EL (cell line): ENCODE measurements around the gene RUNX1.

ENCODE experiments used
- DNase-seq: peaks from one replicate; pipeline ENCODE4 v3.0.0-alpha.2; 2016

RUNX1 gene

DNA sequence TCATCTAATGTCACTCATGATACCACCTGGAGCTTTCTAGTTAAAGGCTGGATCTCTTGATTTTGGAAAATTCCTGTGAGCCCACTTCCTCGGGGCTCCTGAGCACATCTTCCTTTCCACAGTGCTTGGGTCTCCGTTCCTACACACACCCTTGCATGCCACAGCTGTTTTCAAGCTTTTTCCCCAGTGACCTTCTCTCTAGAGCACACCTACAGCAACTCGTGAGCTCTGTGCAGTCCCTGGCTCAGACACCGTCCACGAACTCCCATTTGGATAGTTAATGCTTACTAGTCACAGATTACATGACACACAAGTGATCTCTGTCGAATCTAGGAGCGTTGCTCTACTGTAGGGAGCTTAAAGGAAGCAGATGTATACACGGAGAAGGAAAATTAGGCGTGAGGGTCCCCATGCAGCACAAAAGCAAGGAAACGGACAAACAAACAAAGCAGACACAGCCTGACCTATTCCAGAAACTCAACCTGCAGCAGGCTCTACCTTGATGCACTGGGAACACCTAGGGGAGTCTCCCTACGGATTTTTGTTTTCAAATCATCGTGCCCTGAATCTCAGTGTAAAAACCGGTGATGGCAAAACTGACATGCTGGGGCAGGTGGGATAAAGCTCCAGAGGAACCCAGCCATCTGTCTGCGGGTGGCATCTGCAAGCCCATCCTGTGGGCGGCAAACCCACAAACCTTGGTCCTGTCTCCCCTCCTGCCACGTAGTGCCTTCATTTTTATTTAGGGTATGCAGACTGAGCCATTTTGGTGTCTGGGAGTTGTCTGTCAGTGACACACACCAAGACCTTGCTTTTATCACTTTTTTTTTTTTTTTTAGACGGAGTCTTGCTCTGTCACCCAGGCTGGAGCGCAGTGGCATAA, 177.8 kb downstream of the RUNX1 start:
- no peak for DNase-seq

DNA sequence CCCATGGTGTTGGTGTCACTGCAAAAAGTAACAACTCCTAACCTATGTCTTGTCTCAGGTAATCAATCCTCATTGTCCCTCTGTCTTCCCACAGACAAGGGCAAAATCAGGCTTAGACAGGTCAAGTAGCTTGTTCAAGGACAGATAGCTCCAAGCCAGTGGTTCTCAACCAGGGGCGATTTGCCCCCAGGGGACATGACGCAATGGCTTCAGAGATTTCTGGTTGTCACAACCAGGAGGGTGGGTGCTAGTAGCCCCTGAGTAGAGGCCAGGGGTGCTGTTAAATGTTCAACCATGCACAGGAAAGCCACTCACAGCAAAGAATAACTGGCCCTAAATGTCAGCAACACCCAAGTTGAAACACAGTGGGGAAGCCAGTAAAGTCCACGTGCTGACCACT, 178.9 kb downstream of the RUNX1 start:
- no peak for DNase-seq

DNA sequence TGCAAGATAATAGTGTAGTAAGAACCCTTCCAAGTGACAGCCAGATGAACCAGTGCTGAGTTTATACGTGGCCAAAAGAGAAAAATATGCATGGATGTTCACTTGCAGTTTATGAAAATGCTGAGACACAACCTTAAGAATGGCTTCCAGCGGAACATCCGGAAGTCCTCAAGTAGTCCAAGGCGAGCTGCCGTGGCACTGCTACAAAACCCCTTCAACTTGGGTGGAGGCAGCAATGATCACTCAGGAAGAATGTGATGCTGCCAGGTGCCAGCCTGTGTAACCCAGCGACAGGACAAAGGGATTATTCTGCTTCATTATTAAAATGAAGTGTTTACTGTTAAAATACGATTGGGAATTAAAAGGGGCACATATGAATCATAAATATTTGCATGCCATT, 179.6 kb downstream of the RUNX1 start:
- no peak for DNase-seq

DNA sequence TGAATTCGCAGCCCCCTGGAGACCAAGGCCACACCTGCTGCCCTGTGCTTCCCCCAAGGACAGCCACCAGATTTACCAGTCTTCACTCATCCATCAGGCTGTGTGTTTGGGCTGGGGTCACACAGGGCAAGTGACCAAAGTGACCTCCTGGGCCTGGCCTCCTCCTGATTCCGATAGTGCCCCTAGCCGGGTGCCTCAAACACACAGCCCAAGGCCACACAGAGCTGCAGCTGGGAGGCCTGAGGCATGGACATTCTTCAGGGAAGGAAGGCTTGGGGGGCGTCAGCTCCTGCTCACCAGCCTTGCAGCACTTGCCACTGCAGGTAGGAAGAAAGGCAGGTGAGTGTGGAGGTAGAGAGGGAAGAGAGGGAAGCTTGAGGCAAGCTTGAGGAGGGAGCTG, 181.3 kb downstream of the RUNX1 start:
- DNase-seq = no peak

DNA sequence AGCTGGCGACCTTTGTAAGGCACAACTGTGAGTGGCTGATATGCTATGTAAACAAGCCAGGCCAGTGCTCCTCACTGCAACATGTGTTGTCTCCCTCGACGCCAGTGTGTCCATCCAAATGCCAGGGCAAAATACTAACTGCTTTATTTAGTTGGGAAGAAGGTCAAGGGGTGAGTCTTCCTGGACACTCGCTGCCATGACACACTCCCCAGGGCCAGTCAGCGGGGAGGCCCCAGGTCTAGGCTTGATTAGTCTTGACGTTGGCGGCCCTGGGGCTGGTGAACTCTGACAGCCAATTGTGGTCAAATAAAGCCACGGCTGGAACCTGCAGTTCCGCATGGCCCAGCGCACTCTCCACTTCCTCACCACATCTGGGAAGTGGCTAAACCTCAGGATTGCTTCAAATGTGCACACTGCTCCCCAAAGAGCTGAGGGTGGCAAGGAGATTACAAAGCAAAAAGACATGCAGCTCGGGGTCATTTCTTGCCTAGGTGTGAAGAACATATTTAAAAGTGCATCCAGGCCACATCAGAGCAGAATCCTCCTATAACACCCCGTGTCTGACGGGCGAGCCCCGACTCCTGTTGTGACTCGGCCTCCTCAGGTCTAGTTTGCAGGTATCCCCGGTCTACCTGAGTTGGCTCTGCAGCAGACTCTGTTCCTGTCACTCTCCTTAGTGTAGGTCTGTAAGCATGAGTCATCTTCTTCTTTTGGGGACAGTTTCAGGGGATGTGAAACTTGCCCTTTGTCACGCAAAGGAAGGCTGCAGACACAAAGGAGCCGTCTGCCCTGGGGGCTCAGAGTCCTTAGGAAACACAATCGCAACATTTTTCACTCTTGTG, 183.5 kb downstream of the RUNX1 start:
- peak; percentile 93 for DNase-seq

DNA sequence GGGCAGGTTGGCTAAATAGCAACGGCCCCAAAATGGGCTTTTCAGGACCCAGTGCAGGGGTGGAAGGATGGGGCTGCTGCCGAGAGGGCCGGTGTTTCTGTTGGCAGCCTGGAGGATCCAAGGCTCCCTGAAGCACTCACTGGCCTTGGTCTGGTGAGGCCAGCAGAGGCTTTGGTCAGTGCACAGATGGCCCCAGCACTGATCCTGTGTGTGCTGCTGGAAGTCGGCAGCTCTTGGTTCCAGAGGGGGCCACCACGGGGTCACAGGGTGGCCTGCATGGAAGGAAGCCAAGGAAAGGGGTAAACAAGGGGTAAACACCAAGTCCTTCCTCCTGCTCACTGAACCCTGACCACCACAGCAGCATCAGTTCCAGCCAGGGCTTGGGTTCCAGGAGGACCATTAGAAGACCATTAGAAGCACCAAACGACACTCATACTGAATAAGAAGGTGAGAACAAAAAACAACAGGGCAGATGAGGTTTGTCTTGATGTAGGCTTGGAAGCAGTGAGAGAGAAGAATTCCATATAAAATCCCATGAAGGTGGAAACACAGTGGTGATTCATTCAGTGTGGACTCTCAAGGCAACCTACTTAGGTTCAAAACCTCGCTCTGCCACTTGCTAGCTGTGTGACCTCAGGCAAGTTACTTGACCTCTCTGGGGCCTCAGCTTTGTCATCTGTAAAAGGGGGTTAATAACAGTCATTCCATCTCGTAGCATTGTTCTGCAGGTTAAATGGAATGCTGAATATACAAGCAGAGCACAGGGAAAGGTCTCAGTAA, 184.5 kb downstream of the RUNX1 start:
- DNase-seq = no peak

DNA sequence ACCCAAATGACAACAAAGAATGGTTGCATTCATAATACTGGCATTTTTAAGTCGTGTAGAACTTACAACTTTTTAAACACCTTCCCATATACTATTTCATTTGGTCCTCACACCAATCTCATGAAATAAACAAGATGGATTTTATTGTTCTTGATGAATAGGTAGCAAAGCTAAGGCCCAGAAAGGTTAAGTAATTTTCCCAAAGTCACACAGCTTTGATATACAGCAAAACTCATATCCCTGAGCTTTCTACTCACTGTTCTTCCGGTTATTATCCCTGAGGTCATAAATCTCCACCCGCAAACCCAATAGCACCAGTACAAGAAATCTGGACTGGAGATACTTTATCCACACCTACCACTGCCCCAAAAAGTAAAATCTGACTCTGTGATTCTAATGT, 186.2 kb downstream of the RUNX1 start:
- DNase-seq = no peak

DNA sequence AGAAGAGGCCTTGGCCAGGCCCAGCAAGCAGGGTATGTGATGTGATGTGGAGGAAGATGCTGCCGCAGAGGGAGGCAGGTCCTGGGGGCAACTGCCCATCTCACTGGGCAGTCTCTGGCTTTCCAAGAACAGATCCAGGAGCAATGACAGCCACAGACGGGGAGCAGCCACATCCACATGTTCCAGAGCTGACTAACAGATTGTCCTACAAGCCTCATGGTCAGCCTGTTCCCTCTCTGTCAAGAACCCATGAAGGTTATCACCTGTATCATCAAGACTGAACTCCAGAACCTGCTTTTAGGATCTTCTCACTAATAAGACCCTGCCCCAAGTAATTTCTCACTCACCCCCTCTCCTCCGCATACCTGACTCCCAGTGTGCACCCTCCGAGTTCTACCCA, 187.8 kb downstream of the RUNX1 start:
- DNase-seq = no peak

DNA sequence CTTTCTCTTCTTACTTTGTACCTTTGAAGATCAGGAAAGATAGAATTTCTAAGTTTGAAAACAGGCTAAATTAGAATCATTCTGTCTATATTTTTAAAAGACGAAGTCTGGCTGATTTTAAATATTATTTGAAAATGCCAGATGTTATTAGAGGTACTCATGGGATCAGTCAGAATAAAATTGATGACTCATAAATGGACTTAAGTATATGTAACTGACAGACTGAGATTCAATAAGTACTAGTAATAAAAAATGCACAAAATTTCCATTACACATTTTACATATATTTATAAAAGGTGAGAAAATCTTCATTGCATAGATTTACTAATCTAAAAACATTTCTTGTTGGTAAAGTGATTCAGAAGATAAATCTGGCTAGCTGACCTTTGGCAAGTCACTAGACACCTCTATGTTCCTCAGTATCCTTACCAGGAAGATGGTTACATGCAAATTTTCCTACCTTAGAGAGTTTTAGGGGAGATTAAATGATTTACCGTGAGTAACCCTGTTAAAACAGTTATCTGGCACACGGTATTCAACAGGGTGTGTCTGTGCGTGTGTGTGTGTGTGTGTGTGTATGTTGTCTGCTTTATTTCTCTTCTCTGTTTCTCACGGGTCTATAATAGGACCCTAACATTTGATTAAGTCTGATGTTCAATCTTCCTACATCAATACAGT, 189.0 kb downstream of the RUNX1 start:
- DNase-seq = no peak

DNA sequence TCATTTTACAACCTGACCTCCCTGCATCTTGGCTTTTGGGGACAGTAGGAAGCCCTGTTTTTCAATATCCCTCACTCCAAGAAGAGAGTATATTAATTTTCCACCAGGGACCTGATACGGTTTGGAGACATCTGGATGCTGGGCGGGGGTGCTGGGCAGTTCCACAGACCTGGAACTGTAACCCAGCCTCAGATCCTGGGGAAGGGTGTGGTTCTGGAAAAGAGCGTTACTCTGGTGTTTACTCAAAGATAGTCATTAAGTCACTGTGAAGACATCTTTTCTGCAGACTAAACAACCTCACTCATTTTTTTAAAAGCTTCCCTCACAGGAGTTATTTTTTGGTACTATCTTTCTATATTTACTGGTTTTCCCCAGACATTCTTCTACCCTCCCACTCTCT, 190.5 kb downstream of the RUNX1 start:
- no peak for DNase-seq

DNA sequence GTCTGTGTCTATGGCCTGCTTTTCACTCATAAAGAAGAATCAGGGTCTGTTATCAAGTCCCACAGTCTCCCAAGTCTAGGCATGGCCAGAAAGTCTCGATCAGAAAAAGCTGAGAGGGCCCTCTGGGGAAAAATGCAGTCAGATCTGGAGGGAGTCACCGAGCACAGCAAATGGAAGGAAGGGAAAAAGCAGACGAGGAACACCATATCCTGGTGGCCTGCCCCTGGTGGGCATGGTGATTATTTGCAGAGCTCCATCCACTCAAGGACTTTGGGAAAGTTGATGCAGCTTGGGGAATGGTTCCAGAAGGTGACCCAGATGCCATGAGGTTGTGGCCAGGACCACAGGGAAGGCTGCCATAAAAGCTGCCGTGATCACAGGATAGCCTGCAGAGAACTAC, 191.2 kb downstream of the RUNX1 start:
- DNase-seq = no peak

DNA sequence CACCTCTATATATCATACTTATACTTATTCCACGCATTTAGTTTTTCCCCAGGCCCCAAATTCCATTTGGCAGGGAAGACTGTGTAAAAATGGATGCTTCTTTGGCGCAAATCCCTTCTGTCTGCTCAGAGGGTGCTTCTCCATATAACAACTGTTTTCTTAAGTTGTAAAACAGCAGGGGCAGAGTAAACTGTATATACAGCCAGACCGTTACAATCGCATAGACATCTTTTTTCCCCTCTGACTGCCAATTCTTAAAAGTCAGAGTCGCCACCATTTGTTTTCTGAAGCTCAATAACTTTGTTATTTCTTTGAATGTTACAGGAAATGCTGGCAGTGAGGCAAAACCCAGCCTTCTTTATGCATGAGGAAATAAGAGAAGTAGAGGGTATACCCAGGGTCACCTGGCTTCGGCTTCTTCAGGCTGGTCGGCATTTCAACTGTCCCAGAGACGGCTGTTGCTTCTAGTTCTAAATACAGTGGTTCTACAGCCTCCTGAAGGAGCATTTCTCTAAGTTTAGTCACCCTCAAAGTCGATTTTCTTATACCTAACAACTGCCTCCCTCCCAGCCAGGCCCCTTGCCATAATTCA, 191.9 kb downstream of the RUNX1 start:
- no peak for DNase-seq

DNA sequence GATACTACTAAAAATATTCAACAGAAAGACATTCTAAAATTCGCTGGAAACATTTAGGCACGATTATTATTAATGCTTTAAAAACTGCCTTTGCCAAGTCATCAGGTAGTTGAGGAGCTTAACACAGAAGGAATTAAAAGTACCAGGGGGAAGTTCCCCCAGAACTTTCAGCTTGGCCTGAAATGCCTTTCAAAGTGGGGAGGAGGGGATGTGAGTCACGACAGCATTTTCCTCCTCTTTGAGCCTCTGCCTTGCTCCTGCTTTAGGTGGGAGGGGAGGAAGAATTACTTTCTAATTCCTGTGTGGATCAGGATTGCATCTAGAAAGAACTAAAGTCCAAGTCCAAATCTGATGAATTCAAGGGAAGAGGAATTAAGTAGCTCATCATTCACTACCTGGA, 196.7 kb downstream of the RUNX1 start:
- DNase-seq = peak; percentile 38

DNA sequence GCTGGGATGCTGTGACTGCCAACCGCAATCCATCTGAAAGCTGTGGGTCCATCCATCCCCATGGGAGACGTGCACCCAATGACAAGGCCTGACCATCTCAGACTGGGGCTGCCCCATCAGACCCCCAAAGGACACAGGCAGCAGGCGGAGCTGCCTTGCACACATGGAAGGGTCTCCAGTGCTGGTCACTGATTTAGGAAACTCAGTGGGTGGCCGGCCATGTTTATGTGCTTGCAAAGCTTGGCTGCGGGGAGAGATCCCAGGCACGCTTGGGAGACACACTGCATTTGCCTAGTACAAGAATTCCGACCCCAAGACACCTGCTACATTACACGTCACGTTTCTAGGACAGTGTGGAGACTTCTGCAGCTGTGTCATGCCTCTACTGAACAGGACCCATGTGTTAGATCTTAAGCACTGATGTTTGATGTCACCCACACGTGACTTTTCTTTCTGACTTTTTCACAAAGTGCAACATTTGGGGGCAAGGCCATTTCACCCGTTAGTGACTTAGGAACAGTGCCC, 198.9 kb downstream of the RUNX1 start:
- DNase-seq = no peak

DNA sequence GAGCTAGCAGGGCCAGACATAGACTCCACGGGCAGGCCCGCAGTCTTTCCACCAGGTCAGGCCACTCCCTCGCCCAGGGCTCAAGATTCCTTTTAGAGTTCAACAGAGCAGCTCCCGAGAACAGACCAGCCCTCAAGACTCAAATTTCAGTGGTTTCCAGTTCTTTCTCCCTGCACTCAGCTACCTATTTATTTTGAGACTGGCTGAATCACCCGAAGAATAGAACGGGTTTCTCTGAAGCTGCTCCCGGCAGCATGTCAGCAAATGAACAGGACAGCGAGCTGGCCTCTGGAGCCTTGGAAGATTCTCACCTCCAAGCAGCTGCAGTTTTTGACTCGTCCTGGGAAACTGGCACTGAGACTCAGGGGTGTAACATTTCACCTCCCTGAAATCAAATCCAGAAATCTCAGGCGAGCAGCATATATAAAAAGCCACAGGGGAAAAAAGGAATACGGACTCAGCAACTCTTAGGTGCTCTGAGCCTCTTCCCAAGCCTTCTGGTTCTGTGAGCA, 202.4 kb downstream of the RUNX1 start:
- peak; percentile 65 for DNase-seq

DNA sequence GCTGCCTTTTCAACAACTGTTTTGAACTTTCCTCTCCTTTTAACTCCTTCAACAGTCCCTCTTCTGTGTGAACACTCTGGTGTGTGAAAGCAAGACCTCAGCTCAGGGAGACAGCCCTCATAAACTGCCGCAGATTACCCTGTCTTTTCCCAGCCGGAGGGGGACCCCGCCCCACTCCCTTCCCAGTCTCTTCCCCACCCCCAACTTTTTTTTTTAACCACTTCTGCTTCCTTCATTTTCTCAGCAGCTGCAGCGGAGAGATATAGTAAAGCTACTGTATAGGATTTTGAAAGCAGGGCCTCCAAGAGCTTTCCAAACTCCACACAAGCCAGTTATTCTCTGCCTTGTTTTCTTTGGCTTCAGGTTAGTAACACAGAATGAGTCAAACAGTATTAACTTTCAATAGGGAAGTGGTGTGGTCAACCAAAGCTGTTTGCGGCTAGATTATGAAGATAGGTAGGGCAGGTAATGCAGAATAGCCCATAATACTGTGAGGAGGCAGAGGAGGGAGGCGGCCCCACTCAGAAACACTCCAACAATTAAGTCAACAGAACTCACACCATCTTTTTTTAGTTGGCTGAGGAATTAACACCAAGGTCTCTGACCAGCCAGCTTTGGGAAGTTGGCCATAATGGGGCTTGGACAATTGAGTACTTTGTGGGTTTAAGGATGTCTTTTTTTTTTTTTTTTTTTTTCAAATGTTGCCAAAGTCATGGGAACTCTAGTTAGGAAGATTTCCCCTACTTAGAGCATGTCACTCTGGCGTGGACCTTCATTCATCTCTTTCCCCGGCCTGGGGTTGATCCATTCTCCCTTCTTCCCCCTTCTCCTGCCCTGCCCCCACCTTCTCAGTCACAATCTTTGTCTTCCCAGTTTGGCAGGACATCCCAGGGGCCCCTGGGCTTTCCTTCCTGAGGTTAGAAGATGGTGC, 203.3 kb downstream of the RUNX1 start:
- DNase-seq = peak; percentile 58

DNA sequence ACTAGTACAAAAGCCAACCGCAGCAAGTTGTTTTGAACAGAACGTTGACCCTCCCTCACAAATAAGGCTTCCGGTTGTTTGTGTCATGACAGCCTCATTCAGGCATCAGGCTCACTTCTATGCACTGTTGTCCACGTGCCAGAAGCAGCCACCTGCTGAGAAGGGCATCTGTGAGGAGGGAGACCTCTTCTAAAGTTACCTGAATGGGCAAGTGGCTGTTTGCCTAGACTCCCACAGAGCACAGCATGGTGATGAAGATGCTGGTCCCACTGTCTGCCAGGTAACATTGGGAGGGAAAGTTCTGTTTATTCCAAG, 204.2 kb downstream of the RUNX1 start:
- DNase-seq = no peak

DNA sequence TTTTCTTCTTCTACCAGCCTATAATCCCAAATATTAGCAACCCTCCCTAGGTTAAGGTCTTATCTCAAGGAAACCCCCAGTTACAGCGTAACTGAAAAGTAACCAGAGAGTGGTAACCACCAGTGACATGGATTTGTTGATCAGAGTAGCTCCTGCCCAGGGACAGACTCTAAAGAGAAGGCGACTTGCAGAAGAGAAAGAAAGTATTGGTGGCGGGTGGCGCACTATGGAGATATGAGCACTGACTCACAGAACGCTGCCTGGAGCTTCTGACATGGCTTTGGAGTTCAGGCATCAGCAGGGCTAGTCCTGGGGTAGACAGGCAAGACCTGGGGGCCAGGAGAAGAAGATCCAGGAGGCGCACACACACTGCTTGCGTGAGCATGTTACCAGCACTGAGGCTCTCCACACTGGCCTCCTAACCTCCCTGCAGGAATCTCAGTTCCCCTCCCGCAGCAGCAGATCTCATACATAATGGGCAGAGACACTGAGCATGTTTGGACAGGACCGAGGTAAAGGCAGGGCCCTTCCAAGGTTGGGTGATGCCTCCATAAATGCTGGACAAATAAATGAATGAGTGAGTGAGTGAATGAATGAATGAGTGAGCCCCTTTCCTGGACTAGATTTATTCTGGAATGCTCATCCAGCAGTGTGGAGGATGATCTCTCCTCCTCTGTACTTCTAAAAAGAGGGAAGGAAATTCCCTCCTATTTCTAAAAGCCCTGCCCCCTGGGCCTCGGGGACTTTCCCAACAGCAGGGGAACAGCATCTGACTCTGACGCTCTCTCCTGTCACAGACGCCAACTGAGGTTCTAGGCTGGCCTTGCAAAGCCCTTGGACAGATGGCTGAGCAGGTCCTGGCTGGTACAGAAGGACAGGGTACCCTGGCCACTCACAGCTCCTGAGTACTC, 204.8 kb downstream of the RUNX1 start:
- peak; percentile 30 for DNase-seq

DNA sequence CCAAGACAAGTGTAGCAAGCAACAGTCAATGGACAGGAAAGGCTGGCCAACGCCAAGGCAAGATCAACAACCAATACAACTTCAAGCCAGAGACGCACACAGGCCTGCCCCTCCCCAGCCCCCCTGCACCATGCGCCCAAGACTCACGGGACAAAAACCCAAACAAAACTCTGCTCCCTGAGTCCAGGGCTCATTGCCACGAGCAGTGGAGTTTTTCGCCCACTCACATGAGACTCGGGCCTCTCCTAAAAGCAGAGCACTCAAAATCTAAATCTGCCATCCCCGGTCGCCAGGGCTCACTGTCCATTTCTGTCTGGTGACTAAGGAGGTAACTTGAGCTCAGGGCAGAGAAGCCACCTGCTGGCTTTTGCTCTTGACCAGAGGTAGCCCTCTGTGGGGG, 205.5 kb downstream of the RUNX1 start:
- no peak for DNase-seq

DNA sequence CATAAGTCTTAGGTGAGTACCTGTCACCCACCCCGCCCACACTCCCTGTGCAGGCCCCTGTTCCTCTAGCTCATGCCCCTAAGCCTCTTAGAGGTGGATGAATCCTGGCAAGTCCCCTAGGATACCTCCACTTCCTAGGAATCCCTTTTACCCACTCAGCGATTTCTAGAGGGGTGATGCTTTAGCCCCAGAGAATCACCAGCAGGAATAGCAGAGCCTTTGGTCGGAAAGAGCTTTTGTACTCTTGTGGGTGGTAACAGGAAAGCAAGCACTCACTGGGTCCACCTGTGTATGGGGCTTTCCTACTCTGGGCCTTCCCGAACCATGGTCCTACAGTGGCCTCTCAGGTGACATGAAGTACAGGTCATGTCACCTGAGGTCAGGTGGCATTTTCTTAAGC, 207.9 kb downstream of the RUNX1 start:
- DNase-seq = no peak
